ENCODE data around the gene DCXR.

- no peak for TF ChIP-seq GATA2 (IDR thresholded peaks at IDR 0.05; ENCODE audit: low read depth, low read length)
- no peak for TF ChIP-seq GATA3 (IDR thresholded peaks at IDR 0.05; ENCODE audit: low read depth, low read length)
Measured at GRCh38 chr17:81998691-81999438, 38.6 kb downstream of the DCXR start.
